Epithelial cell of esophagus (primary cell): ENCODE data around the gene CCBE1.

Experiments
- DNase-seq: peaks from one replicate; pipeline ENCODE4 v3.0.0; 2010; ENCODE audit warnings: low read depth
- H3K4me3 ChIP-seq: 2 replicates; pipeline ENCODE4 v1.5.1; 2011; ENCODE audit warnings: mild to moderate bottlenecking, low read length, control low read depth
- CTCF ChIP-seq: IDR thresholded peaks from 2 replicates; pipeline ENCODE4 v1.5.1; 2011; ENCODE audit warnings: low read depth, mild to moderate bottlenecking, low read length, control low read depth, inconsistent platforms; ENCODE audit not compliant: insufficient read depth; ENCODE audit errors: missing control alignments

The CCBE1 gene

GRCh38 chr18:59736061-59736460 lies 38.8 kb upstream of the CCBE1 start:
- TF ChIP-seq CTCF = no peak
- DNase-seq = peak; percentile 24

GRCh38 chr18:59735269-59735860 lies 38.1 kb upstream of the CCBE1 start:
- DNase-seq = no peak
- H3K4me3 ChIP-seq = no peak overlapping the region
- no peak for TF ChIP-seq CTCF

More at GRCh38 chr18:59736061-59736460, 38.8 kb upstream of the CCBE1 start:
- no peak overlapping the region for H3K4me3 ChIP-seq

- no peak for DNase-seq
- no peak for TF ChIP-seq CTCF
- H3K4me3 ChIP-seq = no peak overlapping the region
Observed at GRCh38 chr18:59733421-59733820, 36.2 kb upstream of the CCBE1 start.

- no peak overlapping the region for H3K4me3 ChIP-seq
- no peak for TF ChIP-seq CTCF
- DNase-seq = no peak
Observed at GRCh38 chr18:59730896-59731295, 33.7 kb upstream of the CCBE1 start.

GRCh38 chr18:59729781-59730180 lies 32.6 kb upstream of the CCBE1 start:
- no peak for TF ChIP-seq CTCF
- no peak overlapping the region for H3K4me3 ChIP-seq
- peak; percentile 82 for DNase-seq

- TF ChIP-seq CTCF = no peak
- no peak for DNase-seq
Observed at GRCh38 chr18:59728816-59729215, 31.6 kb upstream of the CCBE1 start.

GRCh38 chr18:59725142-59725541 lies 27.9 kb upstream of the CCBE1 start:
- no peak for TF ChIP-seq CTCF
- DNase-seq = no peak
- no peak overlapping the region for H3K4me3 ChIP-seq

More at GRCh38 chr18:59728816-59729215, 31.6 kb upstream of the CCBE1 start:
- no peak overlapping the region for H3K4me3 ChIP-seq
